ENCODE data around the gene GNG13. TPM values are rescaled to one million over a fixed set of nuclear protein-coding genes. Genes with fewer than 3 reads are reported as not detected.

GNG13 gene
- total RNA-seq, 1 donor from 2014 or later, result not detected

DNA sequence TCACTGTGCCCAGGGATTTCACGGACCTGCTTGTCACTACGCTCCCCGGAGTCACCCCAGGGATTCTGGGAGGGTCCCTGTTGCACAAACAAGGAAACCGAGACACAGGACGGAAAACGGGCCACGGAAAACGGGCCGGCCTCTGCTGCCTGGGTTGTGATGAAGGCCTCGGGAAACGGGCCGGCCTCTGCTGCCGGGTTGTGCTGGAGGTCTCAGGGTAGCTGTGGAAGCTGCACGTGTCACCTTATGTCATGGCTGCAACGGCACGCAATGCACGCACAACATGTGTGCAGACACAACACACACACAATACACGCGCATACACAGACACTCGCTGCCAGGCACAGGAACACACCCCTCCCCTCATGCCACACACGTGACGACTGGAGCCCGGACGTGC, 27.0 kb upstream of the GNG13 start:
- Histone ChIP-seq H3K79me2 (ENCODE audit: low read depth) (no peaks in the 10 kb centered on the region), H3K4me3 (no peak overlapping the region), H3K4me2 (no peak overlapping the region), H3F3A (ENCODE audit: low read depth) (no peaks in the 10 kb centered on the region), H3K4me1 (no peaks in the 10 kb centered on the region), H3K27ac (no peak overlapping the region), H3K36me3 (no peaks in the 10 kb centered on the region), H3K9ac (no peak overlapping the region), H3K9me3 (ENCODE audit: low read depth) (no peaks in the 10 kb centered on the region), H3K27me3 (peaks cover 4% of the 10 kb centered on the region), H4K20me1 (ENCODE audit: low read depth) (no peaks in the 10 kb centered on the region), H2AFZ (replicated peaks) (no peak overlapping the region)
- TF ChIP-seq EZH2phosphoT487 (IDR thresholded peaks at IDR 0.05), result no peak
- TF ChIP-seq, protein P1, sequence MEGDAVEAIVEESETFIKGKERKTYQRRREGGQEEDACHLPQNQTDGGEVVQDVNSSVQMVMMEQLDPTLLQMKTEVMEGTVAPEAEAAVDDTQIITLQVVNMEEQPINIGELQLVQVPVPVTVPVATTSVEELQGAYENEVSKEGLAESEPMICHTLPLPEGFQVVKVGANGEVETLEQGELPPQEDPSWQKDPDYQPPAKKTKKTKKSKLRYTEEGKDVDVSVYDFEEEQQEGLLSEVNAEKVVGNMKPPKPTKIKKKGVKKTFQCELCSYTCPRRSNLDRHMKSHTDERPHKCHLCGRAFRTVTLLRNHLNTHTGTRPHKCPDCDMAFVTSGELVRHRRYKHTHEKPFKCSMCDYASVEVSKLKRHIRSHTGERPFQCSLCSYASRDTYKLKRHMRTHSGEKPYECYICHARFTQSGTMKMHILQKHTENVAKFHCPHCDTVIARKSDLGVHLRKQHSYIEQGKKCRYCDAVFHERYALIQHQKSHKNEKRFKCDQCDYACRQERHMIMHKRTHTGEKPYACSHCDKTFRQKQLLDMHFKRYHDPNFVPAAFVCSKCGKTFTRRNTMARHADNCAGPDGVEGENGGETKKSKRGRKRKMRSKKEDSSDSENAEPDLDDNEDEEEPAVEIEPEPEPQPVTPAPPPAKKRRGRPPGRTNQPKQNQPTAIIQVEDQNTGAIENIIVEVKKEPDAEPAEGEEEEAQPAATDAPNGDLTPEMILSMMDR (IDR thresholded peaks at IDR 0.05), result no peak
- TF ChIP-seq EZH2 (IDR thresholded peaks at IDR 0.05), result no peak
- Mint-ChIP-seq H3K9me3 (peaks cover 6% of the 10 kb centered on the region), H3K36me3 (no peaks in the 10 kb centered on the region), H3K4me3 (no peak overlapping the region), H3K27me3 (ENCODE audit: insufficient read depth, low read depth) (no peaks in the 10 kb centered on the region), H3K4me1 (peaks cover 7% of the 10 kb centered on the region), H3K27ac (no peak overlapping the region)
- no peak for DNase-seq (ENCODE audit: low spot score)

DNA sequence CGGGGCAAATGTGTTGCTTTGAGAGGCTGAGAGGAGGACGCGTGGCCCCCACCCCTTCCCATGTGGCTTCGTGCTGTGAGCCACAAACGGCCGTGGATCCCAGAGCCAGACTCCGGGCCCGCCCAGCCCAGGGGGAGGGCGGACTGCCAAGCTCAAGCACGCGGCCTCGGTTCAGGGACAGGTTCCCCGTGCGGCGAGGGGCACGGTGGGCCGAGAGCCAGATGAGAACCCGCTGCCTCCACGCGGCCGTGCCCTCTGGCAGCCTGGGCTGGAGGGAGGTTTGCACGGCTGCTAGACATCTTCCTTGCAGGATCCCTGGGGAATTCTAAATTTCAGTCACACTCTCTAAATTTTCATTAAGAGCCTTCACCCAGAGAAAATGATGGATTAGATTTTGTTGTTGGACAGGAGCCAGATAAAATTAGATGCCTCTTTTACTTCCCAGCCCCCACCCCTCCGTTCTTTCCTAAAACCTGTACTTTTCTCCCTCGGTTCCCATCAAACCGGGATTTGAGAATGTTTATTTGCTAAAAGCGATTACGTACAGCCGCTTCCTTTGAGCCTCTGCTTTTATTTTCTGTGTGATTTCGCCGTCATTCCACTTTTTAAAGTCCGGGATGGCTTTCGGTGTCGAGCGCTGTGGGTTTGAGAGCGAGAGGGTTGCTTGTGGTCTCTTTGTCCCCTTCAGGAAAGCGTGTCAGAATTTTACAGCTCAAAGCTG, 25.0 kb upstream of the GNG13 start:
- H3K9ac ChIP-seq, result no peak overlapping the region
- Mint-ChIP-seq H3K4me1 (peaks cover 17% of the 10 kb centered on the region), H3K36me3 (no peaks in the 10 kb centered on the region), H3K9me3 (peaks cover 10% of the 10 kb centered on the region), H3K27ac (no peak overlapping the region), H3K4me3 (no peak overlapping the region), H3K27me3 (ENCODE audit: insufficient read depth, low read depth) (peaks cover 3% of the 10 kb centered on the region)
- no peaks in the 10 kb centered on the region for H3K79me2 ChIP-seq (ENCODE audit: low read depth)
- no peak overlapping the region for H3K4me2 ChIP-seq
- no peak overlapping the region for H2AFZ ChIP-seq (replicated peaks)
- no peaks in the 10 kb centered on the region for H4K20me1 ChIP-seq (ENCODE audit: low read depth)
- H3F3A ChIP-seq (ENCODE audit: low read depth), result peaks cover 7% of the 10 kb centered on the region
- no peaks in the 10 kb centered on the region for H3K4me1 ChIP-seq
- H3K4me3 ChIP-seq, result no peak overlapping the region
- DNase-seq (ENCODE audit: low spot score), result no peak
- H3K9me3 ChIP-seq (ENCODE audit: low read depth), result no peaks in the 10 kb centered on the region
- TF ChIP-seq, protein P1 (IDR thresholded peaks at IDR 0.05), result no peak
- no peak for TF ChIP-seq EZH2phosphoT487 (IDR thresholded peaks at IDR 0.05)
- TF ChIP-seq EZH2 (IDR thresholded peaks at IDR 0.05), result no peak
- no peak overlapping the region for H3K27ac ChIP-seq
- H3K36me3 ChIP-seq, result no peaks in the 10 kb centered on the region
- H3K27me3 ChIP-seq, result peaks cover 4% of the 10 kb centered on the region

DNA sequence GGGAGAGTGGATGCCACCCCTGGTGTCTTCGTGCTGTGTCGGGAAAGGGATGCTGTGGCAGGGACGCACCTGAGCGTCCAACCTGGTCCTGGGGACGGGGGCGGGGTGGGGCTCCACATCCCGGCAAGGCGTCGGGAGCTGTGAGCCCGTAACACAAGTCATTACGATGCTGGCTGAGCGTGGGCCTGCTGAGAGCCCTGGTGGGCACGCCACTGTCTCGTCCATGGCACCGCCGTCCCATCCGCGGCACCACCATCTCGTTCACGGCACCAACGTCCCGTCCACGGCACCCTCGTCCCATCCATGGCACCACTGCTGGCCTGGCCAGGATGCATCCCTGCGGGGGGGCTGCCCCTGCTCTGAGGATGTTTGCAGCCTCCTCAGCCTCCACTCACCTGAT, 24.1 kb upstream of the GNG13 start:
- no peak overlapping the region for H3K9ac ChIP-seq
- no peaks in the 10 kb centered on the region for H3K36me3 ChIP-seq
- no peak overlapping the region for H3K27ac Mint-ChIP-seq
- peaks cover 4% of the 10 kb centered on the region for H3K4me1 ChIP-seq
- H3K9me3 Mint-ChIP-seq, result peaks cover 10% of the 10 kb centered on the region
- H3K79me2 ChIP-seq (ENCODE audit: low read depth), result no peaks in the 10 kb centered on the region
- peaks cover 12% of the 10 kb centered on the region for H3K27me3 ChIP-seq
- no peak overlapping the region for H2AFZ ChIP-seq (replicated peaks)
- DNase-seq (ENCODE audit: low spot score), result no peak
- H3K27ac ChIP-seq, result no peak overlapping the region
- TF ChIP-seq, protein P1 (IDR thresholded peaks at IDR 0.05), result no peak
- no peak for TF ChIP-seq EZH2 (IDR thresholded peaks at IDR 0.05)
- no peak for TF ChIP-seq EZH2phosphoT487 (IDR thresholded peaks at IDR 0.05)
- no peaks in the 10 kb centered on the region for H3K9me3 ChIP-seq (ENCODE audit: low read depth)
- H4K20me1 ChIP-seq (ENCODE audit: low read depth), result no peaks in the 10 kb centered on the region
- peaks cover 10% of the 10 kb centered on the region for H3F3A ChIP-seq (ENCODE audit: low read depth)
- no peak overlapping the region for H3K4me3 Mint-ChIP-seq
- H3K4me1 Mint-ChIP-seq, result peaks cover 18% of the 10 kb centered on the region
- H3K27me3 Mint-ChIP-seq (ENCODE audit: insufficient read depth, low read depth), result peaks cover 3% of the 10 kb centered on the region
- H3K4me2 ChIP-seq, result no peak overlapping the region
- no peaks in the 10 kb centered on the region for H3K36me3 Mint-ChIP-seq
- H3K4me3 ChIP-seq, result no peak overlapping the region
